ENCODE results near the gene FUOM.

DNA sequence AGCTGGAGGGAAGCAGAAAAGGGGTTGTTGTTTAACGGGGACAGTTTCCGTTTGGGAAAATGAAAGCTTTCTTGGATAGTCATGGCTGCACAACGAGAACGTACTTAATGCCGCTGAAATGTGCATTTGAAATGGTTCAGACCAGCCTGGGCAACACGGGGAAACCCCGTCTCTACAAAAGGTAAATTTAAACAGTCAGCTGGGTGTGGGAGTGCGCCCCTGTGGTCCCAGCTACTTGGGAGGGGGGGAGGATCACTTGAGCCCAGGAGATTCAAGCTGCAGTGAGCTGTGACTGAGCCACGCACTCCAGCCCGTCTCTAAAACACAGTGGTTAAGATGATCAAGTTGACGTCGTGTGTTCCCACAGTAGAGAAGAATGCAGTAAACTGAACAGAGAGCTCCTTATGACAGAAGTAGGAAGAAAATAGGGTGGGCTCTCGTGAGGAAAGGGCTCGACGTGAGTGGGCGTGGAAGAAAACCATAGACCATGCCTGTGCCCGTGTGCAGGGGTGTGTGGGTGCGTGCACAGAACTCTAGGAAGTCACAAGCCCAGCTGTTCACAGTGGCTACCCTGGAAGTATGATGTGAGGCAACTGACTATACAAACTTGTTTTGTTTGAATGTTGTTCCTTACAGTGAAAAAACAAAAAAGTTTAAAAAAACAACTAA is 4.1 kb upstream of the FUOM start:
- TF ChIP-seq, protein P1, sequence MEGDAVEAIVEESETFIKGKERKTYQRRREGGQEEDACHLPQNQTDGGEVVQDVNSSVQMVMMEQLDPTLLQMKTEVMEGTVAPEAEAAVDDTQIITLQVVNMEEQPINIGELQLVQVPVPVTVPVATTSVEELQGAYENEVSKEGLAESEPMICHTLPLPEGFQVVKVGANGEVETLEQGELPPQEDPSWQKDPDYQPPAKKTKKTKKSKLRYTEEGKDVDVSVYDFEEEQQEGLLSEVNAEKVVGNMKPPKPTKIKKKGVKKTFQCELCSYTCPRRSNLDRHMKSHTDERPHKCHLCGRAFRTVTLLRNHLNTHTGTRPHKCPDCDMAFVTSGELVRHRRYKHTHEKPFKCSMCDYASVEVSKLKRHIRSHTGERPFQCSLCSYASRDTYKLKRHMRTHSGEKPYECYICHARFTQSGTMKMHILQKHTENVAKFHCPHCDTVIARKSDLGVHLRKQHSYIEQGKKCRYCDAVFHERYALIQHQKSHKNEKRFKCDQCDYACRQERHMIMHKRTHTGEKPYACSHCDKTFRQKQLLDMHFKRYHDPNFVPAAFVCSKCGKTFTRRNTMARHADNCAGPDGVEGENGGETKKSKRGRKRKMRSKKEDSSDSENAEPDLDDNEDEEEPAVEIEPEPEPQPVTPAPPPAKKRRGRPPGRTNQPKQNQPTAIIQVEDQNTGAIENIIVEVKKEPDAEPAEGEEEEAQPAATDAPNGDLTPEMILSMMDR (IDR thresholded peaks at IDR 0.05): no peak
- TF ChIP-seq POLR2A (IDR thresholded peaks at IDR 0.05): no peak
